HEK293 (cell line): ENCODE measurements around the gene ERMN.

Experiments used
- CTCF ChIA-PET: fragments of 350-600 bp; formaldehyde crosslinking; extraction: SDS; loops from one replicate; lab custom pipeline; 2021; ENCODE audit warnings: antibody characterized with exemption; lab: Yijun Ruan, JAX
- POLR2A ChIA-PET: fragments of 300-600 bp; formaldehyde crosslinking; extraction: SDS; loops from one replicate; lab custom pipeline; 2020; ENCODE audit warnings: antibody characterized with exemption, inconsistent platforms; lab: Yijun Ruan, JAX
- H3K27ac ChIP-seq: fragments of 200-500 bp; sonication (Bioruptor generic); 2 replicates; pipeline ENCODE4 v1.5.1; 2014; ENCODE audit warnings: low read depth, low read length, control low read depth, inconsistent platforms; ENCODE audit errors: extremely low read depth
- H3K36me3 ChIP-seq, 2 experiments: fragments of 200-500 bp in 1 of 2; sonication (Bioruptor generic) in 1 of 2; 1 replicate in 1 of 2; 2 replicates in 1 of 2; pipeline ENCODE4 v1.5.1; 2014 to 2017; ENCODE audit warnings: inconsistent platforms in 2 of 2, low read length in 2 of 2; ENCODE audit not compliant: control insufficient read depth in 2 of 2, insufficient read depth in 1 of 2
- H3K4me1 ChIP-seq: fragments of 200-500 bp; sonication (Bioruptor generic); 2 replicates; pipeline ENCODE4 v1.5.1; 2014; ENCODE audit warnings: mild to moderate bottlenecking, low read length, inconsistent platforms; ENCODE audit not compliant: control insufficient read depth, insufficient read depth
- H3K4me3 ChIP-seq: 2 replicates; pipeline ENCODE4 v1.5.1; 2011; ENCODE audit warnings: low read depth, mild to moderate bottlenecking, control low read depth, low read length, moderate library complexity
- H3K9me3 ChIP-seq: fragments of 200-500 bp; sonication (Bioruptor generic); 2 replicates; pipeline ENCODE4 v1.5.1; 2014; ENCODE audit warnings: low read depth, low read length, inconsistent platforms; ENCODE audit not compliant: control insufficient read depth, insufficient read depth
- GLIS2 ChIP-seq: fragments of 450-650 bp; formaldehyde crosslinking; IDR thresholded peaks from 2 replicates; pipeline ENCODE4 v1.5.1; 2016; ENCODE audit warnings: missing biosample characterization, missing genetic modification characterization
- OVOL3 ChIP-seq: fragments of 450-650 bp; formaldehyde crosslinking; IDR thresholded peaks from 2 replicates; pipeline ENCODE4 v1.5.1; 2016; ENCODE audit warnings: missing biosample characterization, missing genetic modification characterization
- TRIM28 ChIP-seq: IDR thresholded peaks from 2 replicates; pipeline ENCODE4 v1.6.1; 2011; ENCODE audit warnings: low read length, control low read depth, borderline replicate concordance
- WT1 ChIP-seq: fragments of 450-650 bp; formaldehyde crosslinking; IDR thresholded peaks from 2 replicates; pipeline ENCODE4 v1.5.1; 2016; ENCODE audit warnings: missing biosample characterization, missing genetic modification characterization
- ZBTB20 ChIP-seq: fragments of 450-650 bp; formaldehyde crosslinking; IDR thresholded peaks from 2 replicates; pipeline ENCODE4 v1.5.1; 2016; ENCODE audit warnings: missing biosample characterization, missing genetic modification characterization
- ZFP69B ChIP-seq: fragments of 450-650 bp; formaldehyde crosslinking; IDR thresholded peaks from 2 replicates; pipeline ENCODE4 v1.5.1; 2016; ENCODE audit warnings: missing biosample characterization, missing genetic modification characterization
- ZNF175 ChIP-seq: fragments of 450-650 bp; formaldehyde crosslinking; IDR thresholded peaks from 2 replicates; pipeline ENCODE4 v1.5.1; 2016; ENCODE audit warnings: missing biosample characterization, missing genetic modification characterization
- ZNF324 ChIP-seq: fragments of 450-650 bp; formaldehyde crosslinking; IDR thresholded peaks from 2 replicates; pipeline ENCODE4 v1.5.1; 2016; ENCODE audit warnings: missing biosample characterization, missing genetic modification characterization
- ZNF510 ChIP-seq: fragments of 450-650 bp; formaldehyde crosslinking; IDR thresholded peaks from 2 replicates; pipeline ENCODE4 v1.5.1; 2018; ENCODE audit warnings: mild to moderate bottlenecking, missing genetic modification characterization, missing biosample characterization; ENCODE audit not compliant: insufficient replicate concordance
- ZNF548 ChIP-seq: fragments of 450-650 bp; formaldehyde crosslinking; IDR thresholded peaks from 2 replicates; pipeline ENCODE4 v1.5.1; 2016; ENCODE audit warnings: missing biosample characterization, missing genetic modification characterization
- ZNF558 ChIP-seq: fragments of 450-650 bp; formaldehyde crosslinking; IDR thresholded peaks from 2 replicates; pipeline ENCODE4 v1.5.1; 2016; ENCODE audit warnings: missing biosample characterization, missing genetic modification characterization
- ZNF654 ChIP-seq: fragments of 450-650 bp; formaldehyde crosslinking; IDR thresholded peaks from 2 replicates; pipeline ENCODE4 v1.5.1; 2016; ENCODE audit warnings: low read depth, missing biosample characterization, missing genetic modification characterization
- TF ChIP-seq, protein P1 (sequence below): fragments of 450-650 bp; formaldehyde crosslinking; conservative IDR thresholded peaks from 2 replicates; pipeline ENCODE4 v1.5.1; 2016; ENCODE audit warnings: low read depth, missing biosample characterization, missing genetic modification characterization
- TF ChIP-seq, protein P2 (sequence below): IDR thresholded peaks from 2 replicates; pipeline ENCODE4 v1.6.1; 2011; ENCODE audit warnings: mild to moderate bottlenecking, low read depth, low read length, borderline replicate concordance
- TF ChIP-seq, protein P3 (sequence below): fragments of 450-650 bp; formaldehyde crosslinking; IDR thresholded peaks from 2 replicates; pipeline ENCODE4 v1.5.1; 2016; ENCODE audit warnings: missing biosample characterization, missing genetic modification characterization
- TF ChIP-seq, protein P4 (sequence below): fragments of 450-650 bp; formaldehyde crosslinking; IDR thresholded peaks from 2 replicates; pipeline ENCODE4 v1.5.1; 2016; ENCODE audit warnings: missing biosample characterization, missing genetic modification characterization
- TF ChIP-seq, protein P5 (sequence below): fragments of 450-650 bp; formaldehyde crosslinking; IDR thresholded peaks from 2 replicates; pipeline ENCODE4 v1.5.1; 2016; ENCODE audit warnings: missing biosample characterization, missing genetic modification characterization

The ERMN gene

DNA sequence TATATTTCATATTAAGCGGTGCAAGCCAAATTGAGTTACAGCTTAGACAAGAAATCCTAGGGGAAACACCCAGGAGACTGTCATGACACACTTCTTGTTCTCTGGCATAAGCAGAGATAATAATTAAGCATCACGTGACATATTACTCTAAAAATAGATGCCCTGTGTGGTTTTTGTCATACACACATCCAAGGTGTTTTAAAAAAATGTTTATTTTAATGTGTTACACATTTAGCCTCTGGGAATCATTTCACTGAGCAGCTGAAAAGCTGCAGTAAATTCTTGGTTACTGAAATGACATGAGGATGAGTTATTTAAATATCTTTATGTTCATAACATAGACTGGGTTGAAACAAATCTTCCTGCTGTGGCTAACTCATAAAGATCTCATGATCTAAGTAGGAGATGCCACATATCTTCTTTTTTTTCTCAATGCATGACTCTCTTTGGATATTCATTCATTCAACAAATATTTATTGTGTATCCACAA is 38.0 kb upstream of the ERMN start:
- POLR2A ChIA-PET: no interaction called here
- CTCF ChIA-PET: interaction anchor here (0.6 to 1.4 kb wide), 3 partner anchors 16 to 67 kb away, joined by 3 read pairs; no protein-coding TSS in a partner anchor
- Histone ChIP-seq H3K9me3 (no peaks in the 10 kb centered on the region), H3K4me3 (no peak overlapping the region), H3K27ac (no peak overlapping the region), H3K4me1 (no peaks in the 10 kb centered on the region)
- TF ChIP-seq, protein P1, sequence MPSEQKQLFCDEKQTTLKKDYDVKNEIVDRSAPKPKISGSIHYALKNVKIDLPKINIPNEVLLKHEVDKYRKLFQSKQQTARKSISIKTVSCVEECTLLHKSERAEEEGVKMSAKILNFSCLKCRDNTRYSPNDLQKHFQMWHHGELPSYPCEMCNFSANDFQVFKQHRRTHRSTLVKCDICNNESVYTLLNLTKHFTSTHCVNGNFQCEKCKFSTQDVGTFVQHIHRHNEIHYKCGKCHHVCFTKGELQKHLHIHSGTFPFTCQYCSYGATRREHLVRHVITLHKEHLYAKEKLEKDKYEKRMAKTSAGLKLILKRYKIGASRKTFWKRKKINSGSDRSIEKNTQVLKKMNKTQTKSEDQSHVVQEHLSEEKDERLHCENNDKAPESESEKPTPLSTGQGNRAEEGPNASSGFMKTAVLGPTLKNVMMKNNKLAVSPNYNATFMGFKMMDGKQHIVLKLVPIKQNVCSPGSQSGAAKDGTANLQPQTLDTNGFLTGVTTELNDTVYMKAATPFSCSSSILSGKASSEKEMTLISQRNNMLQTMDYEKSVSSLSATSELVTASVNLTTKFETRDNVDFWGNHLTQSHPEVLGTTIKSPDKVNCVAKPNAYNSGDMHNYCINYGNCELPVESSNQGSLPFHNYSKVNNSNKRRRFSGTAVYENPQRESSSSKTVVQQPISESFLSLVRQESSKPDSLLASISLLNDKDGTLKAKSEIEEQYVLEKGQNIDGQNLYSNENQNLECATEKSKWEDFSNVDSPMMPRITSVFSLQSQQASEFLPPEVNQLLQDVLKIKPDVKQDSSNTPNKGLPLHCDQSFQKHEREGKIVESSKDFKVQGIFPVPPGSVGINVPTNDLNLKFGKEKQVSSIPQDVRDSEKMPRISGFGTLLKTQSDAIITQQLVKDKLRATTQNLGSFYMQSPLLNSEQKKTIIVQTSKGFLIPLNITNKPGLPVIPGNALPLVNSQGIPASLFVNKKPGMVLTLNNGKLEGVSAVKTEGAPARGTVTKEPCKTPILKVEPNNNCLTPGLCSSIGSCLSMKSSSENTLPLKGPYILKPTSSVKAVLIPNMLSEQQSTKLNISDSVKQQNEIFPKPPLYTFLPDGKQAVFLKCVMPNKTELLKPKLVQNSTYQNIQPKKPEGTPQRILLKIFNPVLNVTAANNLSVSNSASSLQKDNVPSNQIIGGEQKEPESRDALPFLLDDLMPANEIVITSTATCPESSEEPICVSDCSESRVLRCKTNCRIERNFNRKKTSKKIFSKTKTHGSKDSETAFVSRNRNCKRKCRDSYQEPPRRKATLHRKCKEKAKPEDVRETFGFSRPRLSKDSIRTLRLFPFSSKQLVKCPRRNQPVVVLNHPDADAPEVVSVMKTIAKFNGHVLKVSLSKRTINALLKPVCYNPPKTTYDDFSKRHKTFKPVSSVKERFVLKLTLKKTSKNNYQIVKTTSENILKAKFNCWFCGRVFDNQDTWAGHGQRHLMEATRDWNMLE (tag by site-specific recombination): no peak
- TF ChIP-seq, protein P2, sequence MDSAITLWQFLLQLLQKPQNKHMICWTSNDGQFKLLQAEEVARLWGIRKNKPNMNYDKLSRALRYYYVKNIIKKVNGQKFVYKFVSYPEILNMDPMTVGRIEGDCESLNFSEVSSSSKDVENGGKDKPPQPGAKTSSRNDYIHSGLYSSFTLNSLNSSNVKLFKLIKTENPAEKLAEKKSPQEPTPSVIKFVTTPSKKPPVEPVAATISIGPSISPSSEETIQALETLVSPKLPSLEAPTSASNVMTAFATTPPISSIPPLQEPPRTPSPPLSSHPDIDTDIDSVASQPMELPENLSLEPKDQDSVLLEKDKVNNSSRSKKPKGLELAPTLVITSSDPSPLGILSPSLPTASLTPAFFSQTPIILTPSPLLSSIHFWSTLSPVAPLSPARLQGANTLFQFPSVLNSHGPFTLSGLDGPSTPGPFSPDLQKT: no peak
- TF ChIP-seq ZNF324 (tag by site-specific recombination) (no peak), ZBTB20 (tag by site-specific recombination) (no peak), ZNF654 (no peak), ZNF175 (tag by site-specific recombination) (no peak), ZNF548 (no peak), ZNF558 (tag by site-specific recombination) (no peak), OVOL3 (tag by site-specific recombination) (no peak)
- TF ChIP-seq, protein P3, sequence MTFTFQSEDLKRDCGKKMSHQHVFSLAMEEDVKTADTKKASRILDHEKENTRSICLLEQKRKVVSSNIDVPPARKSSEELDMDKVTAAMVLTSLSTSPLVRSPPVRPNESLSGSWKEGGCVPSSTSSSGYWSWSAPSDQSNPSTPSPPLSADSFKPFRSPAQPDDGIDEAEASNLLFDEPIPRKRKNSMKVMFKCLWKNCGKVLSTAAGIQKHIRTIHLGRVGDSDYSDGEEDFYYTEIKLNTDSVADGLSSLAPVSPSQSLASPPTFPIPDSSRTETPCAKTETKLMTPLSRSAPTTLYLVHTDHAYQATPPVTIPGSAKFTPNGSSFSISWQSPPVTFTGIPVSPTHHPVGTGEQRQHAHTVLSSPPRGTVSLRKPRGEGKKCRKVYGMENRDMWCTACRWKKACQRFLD: no peak
- TF ChIP-seq, protein P4, sequence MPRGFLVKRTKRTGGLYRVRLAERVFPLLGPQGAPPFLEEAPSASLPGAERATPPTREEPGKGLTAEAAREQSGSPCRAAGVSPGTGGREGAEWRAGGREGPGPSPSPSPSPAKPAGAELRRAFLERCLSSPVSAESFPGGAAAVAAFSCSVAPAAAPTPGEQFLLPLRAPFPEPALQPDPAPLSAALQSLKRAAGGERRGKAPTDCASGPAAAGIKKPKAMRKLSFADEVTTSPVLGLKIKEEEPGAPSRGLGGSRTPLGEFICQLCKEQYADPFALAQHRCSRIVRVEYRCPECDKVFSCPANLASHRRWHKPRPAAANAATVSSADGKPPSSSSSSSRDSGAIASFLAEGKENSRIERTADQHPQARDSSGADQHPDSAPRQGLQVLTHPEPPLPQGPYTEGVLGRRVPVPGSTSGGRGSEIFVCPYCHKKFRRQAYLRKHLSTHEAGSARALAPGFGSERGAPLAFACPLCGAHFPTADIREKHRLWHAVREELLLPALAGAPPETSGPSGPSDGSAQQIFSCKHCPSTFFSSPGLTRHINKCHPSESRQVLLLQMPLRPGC (tag by site-specific recombination): no peak
- TF ChIP-seq, all 188 proteins: peak for 0
- H3K36me3 ChIP-seq: no peaks in the 10 kb centered on the region

DNA sequence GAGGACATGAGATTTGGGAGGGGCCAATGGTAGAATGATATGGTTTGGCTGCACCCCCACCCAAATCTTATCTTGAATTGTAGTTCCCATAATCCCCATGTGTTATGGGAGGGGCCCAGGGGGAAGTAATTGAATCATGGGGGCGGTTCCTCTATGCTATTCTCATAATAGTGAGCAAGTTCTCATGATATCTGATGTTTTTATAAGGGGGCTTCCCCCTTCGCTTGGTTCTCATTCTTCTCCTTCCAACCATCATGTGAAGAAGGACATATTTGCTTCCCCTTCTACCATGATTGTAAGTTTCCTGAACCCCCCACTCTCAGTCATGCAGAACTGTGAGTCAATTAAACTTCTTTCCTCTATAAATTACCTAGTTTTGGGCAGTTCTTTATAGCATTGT is 37.0 kb upstream of the ERMN start:
- Histone ChIP-seq H3K27ac (no peak overlapping the region), H3K36me3 (no peaks in the 10 kb centered on the region), H3K4me3 (no peak overlapping the region), H3K9me3 (no peaks in the 10 kb centered on the region), H3K4me1 (no peaks in the 10 kb centered on the region)
- CTCF ChIA-PET: interaction anchor here (1.4 kb wide), 1 partner anchor 26 kb away, joined by 3 read pairs; no protein-coding TSS in a partner anchor
- TF ChIP-seq ZNF324 (tag by site-specific recombination): no peak
- TF ChIP-seq WT1 (tag by site-specific recombination): no peak
- TF ChIP-seq, protein P5, sequence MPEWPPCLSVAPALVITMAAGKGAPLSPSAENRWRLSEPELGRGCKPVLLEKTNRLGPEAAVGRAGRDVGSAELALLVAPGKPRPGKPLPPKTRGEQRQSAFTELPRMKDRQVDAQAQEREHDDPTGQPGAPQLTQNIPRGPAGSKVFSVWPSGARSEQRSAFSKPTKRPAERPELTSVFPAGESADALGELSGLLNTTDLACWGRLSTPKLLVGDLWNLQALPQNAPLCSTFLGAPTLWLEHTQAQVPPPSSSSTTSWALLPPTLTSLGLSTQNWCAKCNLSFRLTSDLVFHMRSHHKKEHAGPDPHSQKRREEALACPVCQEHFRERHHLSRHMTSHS: no peak
- TF ChIP-seq ZNF510 (tag by site-specific recombination): no peak
- no peak for TF ChIP-seq TRIM28
- no peak for TF ChIP-seq ZFP69B (tag by site-specific recombination)
- no peak for TF ChIP-seq GLIS2
- POLR2A ChIA-PET: no interaction called here
